Fibroblast of peridontal ligament (primary cell): ENCODE measurements around the gene MAU2.

Source experiments
- DNase-seq: peaks from one replicate; pipeline ENCODE4 v3.0.0-alpha.2; 2010; ENCODE audit errors: extremely low read depth

MAU2 gene, protein sequence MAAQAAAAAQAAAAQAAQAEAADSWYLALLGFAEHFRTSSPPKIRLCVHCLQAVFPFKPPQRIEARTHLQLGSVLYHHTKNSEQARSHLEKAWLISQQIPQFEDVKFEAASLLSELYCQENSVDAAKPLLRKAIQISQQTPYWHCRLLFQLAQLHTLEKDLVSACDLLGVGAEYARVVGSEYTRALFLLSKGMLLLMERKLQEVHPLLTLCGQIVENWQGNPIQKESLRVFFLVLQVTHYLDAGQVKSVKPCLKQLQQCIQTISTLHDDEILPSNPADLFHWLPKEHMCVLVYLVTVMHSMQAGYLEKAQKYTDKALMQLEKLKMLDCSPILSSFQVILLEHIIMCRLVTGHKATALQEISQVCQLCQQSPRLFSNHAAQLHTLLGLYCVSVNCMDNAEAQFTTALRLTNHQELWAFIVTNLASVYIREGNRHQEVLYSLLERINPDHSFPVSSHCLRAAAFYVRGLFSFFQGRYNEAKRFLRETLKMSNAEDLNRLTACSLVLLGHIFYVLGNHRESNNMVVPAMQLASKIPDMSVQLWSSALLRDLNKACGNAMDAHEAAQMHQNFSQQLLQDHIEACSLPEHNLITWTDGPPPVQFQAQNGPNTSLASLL

GRCh38 chr19:19320361-19321140, at the start of gene MAU2, which contains the start of gene SUGP1:
Gene MAU2 (plus strand): TSS chr19:19320829. CDS start chr19:19320860, 31 bp downstream.
Gene SUGP1 (minus strand): TSS chr19:19320509. CDS start chr19:19320496, 13 bp downstream.
- peak; percentile 88 for DNase-seq

DNA sequence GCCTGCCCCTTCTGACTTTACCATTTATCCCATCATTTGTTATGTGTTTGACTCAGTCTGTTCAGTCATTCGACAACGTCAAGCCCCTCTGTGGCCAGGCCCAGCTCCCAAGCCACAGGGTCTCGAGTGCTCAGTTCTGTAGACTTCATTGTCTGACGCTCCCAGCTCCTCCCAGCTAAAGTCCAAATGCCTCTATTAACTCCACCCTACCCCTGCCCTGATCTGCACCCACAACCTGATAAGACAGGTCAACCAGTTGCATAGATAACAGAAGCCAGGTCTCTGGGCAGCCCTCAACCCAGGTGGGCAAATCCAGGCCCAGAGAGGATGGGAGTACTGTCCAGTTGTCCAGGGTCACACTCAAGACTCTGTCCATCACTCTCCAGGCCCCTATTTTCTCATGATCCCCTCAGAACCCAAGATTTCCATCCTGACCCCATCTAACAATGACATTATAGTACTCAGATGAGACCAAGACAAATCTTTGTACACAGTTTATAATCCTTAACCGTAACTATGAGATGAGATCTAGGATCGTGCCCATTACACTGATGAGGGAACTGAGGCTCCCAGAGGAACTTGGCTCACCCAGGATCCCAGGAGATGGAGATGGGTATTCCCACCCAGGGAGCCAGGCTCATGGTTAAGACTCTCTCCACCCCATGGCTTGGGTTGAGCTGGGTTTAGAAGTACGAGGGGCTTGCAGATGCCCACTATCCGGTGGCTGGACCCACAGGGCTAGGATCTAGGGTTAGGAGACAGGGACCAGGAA, 48.6 kb upstream of the MAU2 start:
- DNase-seq: no peak

DNA sequence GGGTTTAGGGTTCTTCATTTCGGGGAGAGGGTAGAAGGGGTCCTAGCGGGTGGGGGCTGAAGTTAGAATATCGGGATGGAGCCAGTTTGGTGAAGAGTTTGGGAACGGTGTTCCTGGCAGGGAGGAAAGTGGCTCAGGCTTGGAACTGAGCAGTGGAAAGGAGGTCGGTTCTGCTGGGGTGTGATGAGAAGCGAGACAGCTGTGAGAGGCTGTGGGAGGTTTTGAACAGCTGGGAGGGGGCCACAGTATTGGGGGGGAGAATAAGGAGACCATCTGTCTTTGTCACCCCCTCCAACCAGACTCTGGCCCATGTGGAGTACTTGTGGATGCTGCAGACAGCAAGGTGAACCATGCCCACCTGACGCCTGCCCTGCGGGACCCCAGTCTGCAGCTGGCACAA, 46.5 kb upstream of the MAU2 start:
- DNase-seq: no peak

DNA sequence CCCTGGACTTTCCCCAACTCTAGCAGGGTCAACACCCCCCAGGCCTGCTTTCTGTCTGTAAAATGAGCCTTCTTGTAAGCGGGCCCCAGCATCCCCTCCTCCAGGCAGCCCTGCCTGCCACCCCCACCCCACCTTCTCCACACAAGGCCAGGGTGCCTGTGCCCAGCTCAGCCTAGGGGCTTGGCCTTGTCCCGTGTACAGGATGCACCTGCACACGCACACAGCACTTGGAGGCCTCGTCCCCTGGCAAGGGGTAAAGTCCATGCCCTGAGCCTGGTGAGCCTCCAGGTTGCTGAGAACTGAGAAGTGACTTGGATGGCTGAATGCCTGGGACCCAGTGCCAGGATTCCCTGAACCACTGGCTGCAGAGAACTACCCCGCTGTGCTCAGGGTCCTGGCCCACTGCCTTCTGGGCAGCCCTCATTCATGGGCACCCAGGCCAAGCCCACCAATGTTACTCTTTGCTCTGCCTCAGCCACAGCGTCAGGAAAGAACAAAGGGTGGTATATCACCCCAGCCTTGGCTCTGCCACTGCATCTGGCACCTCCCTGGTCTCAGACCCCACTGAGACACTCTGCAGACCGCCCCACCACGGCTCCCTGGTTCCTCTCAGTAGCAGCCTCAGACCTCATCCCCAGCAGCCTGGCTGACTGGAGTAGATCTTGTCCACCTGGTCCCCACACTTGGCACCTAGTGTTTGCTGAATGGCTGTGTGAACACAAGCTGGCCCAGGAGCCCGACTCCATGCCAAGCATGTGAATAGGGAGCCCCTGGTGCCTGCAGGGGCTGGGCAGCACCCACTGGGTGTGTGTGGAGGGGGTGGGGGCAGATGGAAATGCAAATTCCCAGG, 45.7 kb upstream of the MAU2 start:
- no peak for DNase-seq

- DNase-seq: no peak
These were observed 44.2 kb upstream of the MAU2 start for GRCh38 chr19:19276386-19276785.

DNA sequence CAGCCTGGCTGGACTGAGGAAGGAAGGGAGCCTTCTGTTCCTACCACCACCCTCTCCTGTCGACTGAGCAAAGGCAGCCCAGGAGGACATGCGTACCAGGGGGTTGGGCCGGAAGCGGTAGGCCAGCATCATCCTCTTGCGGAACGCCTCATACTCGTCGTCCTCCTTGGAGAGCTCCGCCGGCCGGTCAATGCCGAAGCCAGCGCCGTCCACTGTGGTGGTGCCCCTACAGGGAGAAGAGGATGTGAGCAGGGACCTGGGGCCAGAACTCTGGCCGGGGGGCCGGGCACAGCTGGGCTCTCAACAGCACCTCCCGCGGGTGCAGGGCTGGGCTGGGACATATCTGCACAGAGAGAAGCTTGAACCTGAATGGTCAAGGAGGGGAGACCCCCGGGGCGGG, 43.8 kb upstream of the MAU2 start:
- no peak for DNase-seq

DNA sequence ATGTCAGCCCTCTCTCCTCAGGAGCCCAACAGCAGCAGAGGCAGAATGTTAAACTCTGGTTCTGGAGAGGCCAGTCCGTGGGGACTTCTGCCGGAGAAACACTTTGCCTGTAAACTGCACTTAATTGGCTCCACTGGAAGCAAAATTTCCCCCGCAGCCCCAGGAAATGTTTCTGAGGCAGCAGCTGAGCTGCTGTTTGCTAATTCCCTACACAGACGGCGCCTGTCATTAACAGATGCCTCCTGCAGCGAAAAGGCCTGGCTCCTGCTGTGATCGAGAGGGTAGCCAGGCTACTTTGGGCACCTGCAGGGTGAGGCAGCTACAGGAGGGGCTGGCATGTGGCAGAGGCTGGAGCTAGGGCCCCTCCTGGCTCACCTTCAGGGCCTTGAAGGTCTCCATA, 42.3 kb upstream of the MAU2 start:
- DNase-seq: no peak

DNA sequence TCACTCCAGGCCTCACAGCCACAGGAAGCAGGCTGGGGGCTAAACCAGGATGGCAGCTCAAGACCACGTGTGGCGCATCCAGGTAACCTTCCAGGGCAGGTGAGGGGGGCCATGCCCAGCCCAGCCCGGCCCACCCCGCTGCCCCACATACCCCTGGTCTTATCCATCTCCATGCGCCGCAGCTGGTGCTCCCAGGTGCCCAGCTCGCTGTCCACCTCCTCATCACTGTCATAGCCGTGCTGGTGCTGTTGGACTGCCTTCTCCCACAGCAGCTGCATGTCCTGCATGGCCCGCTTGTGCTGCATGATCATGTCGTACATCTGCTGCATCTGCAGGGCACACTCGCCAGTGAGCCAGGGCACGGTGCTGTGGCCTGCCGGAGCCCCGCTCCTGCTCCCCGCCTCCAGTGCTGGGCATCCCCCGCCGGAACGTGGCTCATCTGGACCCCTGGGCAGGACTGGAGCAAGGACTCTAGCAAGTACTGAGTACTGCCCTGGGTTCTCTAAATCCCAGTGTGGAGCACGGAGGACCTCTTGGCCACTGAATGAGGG, 41.5 kb upstream of the MAU2 start:
- no peak for DNase-seq

DNA sequence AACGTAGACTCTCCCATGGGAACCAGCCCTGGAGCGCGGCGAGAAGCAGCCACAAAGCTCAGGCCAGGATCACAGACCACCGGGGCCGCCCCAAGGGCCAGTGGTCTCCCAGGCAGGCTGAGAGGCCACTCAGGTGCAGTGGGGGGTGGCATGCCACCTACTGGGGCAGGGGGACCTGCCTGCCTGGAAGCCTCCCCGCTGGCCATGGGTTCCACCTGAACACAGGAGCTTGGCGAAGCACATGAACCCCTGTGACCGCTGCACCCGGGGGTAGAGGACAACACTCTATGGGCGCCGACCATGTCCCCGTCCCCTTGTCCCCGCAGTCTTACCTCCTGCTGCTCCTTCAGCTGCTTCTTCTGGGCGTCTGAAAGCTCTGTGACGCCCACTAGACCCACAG, 40.8 kb upstream of the MAU2 start:
- DNase-seq: no peak

GRCh38 chr19:19280561-19280960, 40.1 kb upstream of the MAU2 start:
- peak; percentile 46 for DNase-seq

DNA sequence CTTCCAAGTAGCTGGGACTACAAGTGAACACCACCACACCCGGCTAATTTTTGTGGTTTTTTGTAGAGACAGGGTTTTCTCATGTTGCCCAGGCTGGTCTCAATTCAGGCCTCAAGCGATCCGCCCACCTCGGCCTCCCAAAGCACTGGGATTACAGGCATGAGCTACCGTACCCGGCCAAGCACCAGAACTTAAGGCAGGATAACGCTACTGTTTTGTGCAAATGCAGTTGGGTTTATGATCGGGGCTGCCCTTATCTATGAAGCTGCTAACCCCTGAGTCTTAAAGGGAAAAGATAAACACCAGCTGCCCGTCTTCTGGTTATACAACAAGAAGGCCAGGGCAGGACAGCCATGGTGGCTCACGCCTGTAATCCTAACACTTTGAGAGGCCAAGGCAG, 34.9 kb upstream of the MAU2 start:
- DNase-seq: no peak

- no peak for DNase-seq
These were observed 28.0 kb upstream of the MAU2 start for GRCh38 chr19:19292607-19293006.

DNA sequence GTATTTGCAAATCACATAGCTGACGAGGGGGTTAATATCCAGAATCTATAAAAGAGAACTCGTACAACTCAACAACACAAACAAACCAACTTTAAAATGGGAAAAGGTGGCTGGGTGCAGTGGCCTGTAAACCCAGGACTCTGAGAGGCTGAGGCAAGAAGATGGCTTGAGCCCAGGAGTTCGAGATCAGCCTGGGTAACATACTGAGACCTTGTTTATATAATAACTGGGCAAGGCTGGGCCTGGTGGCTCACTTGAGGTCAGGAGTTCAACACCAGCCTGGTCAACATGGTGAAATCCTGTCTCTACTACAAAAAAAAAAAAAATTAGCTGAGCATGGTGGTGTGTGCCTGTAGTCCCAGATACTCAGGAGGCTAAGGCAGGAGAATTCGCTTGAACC, 25.7 kb upstream of the MAU2 start:
- DNase-seq: peak; percentile 35

DNA sequence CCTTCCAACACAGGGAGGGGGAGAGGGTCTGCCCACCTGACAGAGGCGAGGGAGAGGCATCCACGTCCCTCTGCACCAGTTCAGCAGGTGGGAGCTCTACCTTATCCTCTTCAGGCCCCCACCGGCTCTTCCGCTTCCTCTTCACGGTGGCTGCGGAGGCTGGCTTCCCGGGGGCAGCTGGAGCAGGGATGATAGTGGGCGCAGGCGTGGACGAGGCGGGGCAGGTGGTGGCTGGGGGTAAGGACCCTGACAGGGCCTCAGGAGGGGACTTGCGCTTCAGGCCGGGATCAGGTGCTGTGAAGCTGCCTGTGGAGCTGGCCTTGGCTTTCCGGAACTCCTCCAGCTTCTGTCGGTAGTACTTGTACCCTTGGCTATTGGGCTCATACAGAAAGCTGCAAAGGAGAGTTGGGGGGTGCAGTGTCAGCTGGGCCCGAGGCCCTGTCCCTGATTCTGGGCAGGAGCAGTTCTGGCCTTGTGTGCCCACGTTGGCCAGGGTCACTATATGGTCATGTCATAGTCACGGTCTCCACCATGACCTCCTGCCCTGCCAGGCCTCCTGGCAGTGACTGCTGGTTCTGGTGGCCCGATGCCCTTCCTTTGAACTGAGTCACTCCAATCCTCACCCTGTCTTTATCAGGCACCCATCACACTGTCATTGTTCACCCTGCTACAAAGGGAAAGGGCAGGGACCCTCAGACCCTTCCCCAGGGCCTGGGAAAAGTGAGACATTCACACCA, 23.5 kb upstream of the MAU2 start:
- no peak for DNase-seq

DNA sequence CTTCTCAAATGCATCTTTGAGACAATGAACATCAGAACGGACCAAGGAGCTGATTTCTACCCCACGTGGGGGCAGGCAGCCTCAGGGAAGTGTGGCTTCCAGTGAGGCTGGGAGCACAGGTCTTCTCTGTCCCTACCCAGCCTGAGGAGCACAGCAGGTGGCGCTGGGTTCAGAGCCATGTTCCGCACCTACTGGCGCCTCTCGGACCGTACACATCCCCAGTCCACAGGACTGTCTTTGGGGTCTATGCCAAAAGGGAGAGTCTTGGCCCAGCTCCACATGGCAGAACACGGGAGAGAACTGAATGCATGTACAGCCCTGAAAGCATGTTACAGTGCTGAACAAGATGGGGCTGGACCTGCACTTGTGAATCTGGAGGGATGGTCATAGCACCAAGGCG, 22.9 kb upstream of the MAU2 start:
- no peak for DNase-seq

DNA sequence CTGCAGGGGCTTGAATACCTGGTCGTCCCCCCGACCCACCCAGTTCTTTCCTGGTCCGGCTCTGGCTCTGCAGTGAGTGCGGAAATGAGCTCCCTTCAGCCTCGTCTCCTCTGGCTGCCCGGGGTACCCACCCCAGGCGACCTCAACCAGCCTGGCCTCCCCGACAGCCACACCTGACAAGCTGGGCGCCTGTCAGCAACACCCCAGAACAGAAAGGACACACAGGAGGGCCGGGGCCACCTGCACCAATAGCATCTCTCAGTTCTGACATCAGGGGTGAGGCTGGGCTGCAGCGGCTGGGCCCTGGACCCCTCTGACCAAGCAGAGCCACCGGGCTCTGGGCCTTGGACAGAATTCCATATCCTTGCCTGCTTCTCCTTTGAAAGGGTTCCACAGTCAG, 20.0 kb upstream of the MAU2 start:
- DNase-seq: no peak

DNA sequence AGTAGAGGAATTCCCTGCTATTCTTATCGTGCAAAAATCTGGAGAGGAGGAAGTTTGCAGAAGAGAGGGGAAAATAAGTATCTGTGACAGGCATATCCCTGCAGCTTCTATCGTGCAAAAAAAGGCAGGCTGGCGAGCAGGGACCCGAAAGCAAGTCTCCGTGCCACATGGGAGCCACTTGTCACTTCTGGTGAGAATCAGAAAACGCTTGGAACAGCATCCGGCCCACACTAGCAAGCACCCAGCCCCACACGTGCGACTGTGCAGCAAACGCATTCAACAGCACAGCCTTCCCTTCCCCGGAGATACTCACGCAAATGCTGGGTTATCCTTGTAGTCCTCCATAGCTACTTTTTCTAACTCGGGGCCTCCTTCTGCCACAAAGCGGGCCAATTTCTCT, 17.2 kb upstream of the MAU2 start:
- DNase-seq: no peak

GRCh38 chr19:19304186-19304965, 16.3 kb upstream of the MAU2 start:
- no peak for DNase-seq

DNA sequence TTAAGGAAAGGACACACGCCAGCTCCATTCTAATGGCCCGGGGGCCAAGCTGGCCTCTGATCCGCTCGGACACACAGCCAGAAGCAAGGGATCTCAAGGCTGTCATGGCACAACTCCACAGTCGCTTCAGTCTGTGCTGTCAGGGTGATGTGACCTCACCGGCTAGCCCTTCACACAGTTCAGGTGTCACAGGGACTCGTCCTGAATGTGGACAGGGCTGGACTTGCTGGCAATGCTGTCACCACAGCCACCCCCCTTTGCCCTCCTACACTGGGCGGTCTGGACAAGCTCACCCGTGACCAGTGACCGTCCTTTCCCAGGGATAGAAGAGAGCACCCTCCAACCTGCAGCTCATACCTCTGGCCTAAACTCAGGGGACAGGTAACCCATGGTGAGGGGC, 15.6 kb upstream of the MAU2 start:
- no peak for DNase-seq
